Natural killer cell treated with Interleukin-12 subunit alpha and Interleukin-12 subunit beta and Interleukin-15 and Interleukin-18, amount 100 ng/mL, for 72 hours (primary cell): ENCODE results near the gene KANSL1. TPM values are rescaled to one million over a fixed set of nuclear protein-coding genes. Genes with fewer than 3 reads are reported as not detected.
"Not testable (repeated sequence)": the region's sequence is repeated elsewhere in the genome, so short reads cannot be mapped to it uniquely, and the experiment has no call there.

Experiments
- ATAC-seq, 2 donors: fragments of 150-1000 bp; cut with Tn5 transposase in 1 of 2; sonication (Bioruptor Pico), chemical (Tn5 transposase) in 1 of 2; 2 replicates each; pipeline ENCODE4 v1.10.0; 2021
- DNase-seq: peaks from one replicate; pipeline ENCODE4 v3.0.0; 2022; ENCODE audit warnings: low spot score
- H3K27ac Mint-ChIP-seq, 2 donors: 1 replicate in 1 of 2; 2 replicates in 1 of 2; pipeline ENCODE4 v1.8.0; 2022; ENCODE audit warnings: mixed read lengths in 2 of 2, mild to moderate bottlenecking in 1 of 2, moderate library complexity in 1 of 2
- H3K27me3 Mint-ChIP-seq, 2 donors: 1 replicate in 1 of 2; 2 replicates in 1 of 2; pipeline ENCODE4 v1.8.0; 2022; ENCODE audit warnings: mixed read lengths in 2 of 2
- H3K36me3 Mint-ChIP-seq: one replicate; pipeline ENCODE4 v1.8.0; 2022; ENCODE audit warnings: mixed read lengths
- H3K4me1 Mint-ChIP-seq, 2 donors: 1 replicate in 1 of 2; 2 replicates in 1 of 2; pipeline ENCODE4 v1.8.0; 2022; ENCODE audit warnings: low read depth in 2 of 2, mixed read lengths in 2 of 2, mild to moderate bottlenecking in 1 of 2
- H3K4me3 Mint-ChIP-seq: one replicate; pipeline ENCODE4 v1.8.0; 2022; ENCODE audit warnings: mixed read lengths
- H3K9me3 Mint-ChIP-seq: 2 replicates; pipeline ENCODE4 v1.8.0; 2022; ENCODE audit warnings: mixed read lengths
- total RNA-seq, 2 donors: library from RNA; stranded (reverse); gene quantifications; one replicate each; pipeline ENCODE4 v1.2.3, GENCODE V29; 2022

KANSL1 gene
- total RNA-seq, 2 donors from 2014 or later: 127 to 161 TPM

DNA sequence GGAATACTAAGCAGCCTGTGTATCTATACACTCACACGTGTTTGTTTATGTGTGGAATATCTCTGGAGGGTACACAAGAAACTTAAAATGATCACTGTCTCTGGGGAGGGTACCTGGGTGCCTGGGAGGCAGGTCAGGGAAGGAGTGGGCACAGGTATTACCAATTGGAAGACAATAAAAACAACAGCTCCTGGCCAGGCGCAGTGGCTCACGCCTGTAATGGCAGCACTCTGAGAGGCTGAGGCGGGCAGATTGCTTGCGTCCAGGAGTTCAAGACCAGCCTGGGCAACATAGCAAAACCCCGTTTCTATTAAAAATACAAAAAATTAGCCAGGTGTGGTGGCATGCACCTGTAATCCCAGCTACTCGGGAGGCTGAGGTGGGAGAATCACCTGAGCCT lies 169.9 kb downstream of the KANSL1 start:
- H3K36me3 Mint-ChIP-seq, DNase-seq, H3K27me3 Mint-ChIP-seq, H3K9me3 Mint-ChIP-seq, ATAC-seq, H3K4me3 Mint-ChIP-seq: not testable (repeated sequence)
- H3K4me1 Mint-ChIP-seq: peaks cover 35 to 53% of the 10 kb centered on the region in 2 donors
- peak overlapping the region in 1 of 2 donors; percentile 16 for H3K27ac Mint-ChIP-seq

DNA sequence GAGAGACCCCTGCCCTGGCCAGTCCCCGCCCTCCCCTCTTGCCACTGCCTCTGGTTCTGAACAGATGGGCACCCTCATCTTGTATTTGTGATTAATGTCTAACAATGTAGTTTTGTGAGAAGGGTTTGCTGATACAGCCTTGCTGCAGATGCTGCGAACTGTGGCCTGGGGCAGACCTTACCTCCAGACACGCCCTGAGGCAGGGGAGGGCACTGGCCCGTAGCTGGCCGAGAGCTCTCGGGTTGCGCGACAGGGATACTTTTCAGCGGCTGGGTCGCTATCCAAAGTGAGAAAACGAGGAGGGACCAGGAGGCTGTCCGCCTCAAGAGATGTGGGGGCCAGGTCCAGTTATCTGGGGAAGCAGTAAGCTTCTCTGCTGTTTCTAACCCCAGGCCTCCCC lies 172.2 kb downstream of the KANSL1 start:
- Mint-ChIP-seq H3K9me3 (no peaks in the 10 kb centered on the region), H3K36me3 (no peaks in the 10 kb centered on the region), H3K27me3 (no peaks in the 10 kb centered on the region), H3K27ac (peak overlapping the region; percentile 80 to 94), H3K4me1 (peaks cover 38 to 45% of the 10 kb centered on the region in 2 donors), H3K4me3 (no peak overlapping the region)
- ATAC-seq (no peak), DNase-seq (no peak)

DNA sequence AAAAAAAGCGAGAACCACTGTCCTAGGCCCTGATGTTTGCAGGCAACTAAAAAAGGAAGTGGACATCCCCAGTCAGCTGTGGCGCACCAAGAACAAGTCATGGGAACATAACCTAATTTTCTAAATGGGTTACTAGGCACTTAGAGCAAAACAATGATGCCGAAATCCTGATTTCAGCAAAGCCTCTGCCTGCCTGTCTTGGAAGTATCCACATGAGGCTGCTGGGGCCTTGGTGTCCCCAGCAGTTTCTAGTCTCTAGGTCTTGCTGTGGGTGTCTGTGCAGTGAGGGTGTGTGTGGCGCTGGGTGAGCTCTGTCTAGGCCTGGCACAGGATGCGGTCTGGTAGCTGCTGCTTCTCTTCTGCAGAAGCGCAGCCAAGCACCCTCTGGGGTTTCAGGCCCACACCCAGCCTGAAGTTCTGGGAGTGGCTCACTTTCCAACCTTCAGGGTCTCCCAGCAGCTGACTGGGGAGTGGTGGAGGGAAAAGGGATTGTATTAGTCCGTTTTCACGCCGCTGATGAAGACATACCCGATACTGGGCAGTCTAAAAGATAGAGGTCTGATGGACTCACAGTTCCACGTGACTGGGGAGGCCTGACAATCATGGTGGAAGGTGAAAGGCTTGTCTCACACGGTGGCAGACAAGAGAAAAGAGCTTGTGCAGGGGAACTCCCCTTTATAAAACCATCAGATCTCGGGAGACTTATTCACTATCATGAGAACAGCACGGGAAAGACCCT lies 173.0 kb downstream of the KANSL1 start:
- Mint-ChIP-seq H3K9me3 (no peaks in the 10 kb centered on the region), H3K4me3 (peak overlapping the region; percentile 63), H3K4me1 (peaks cover 30 to 39% of the 10 kb centered on the region in 2 donors), H3K36me3 (no peaks in the 10 kb centered on the region), H3K27ac (peak overlapping the region; percentile 80 to 94), H3K27me3 (no peaks in the 10 kb centered on the region)
- peak; percentile 93 to 98 for ATAC-seq
- DNase-seq: peak; percentile 79

DNA sequence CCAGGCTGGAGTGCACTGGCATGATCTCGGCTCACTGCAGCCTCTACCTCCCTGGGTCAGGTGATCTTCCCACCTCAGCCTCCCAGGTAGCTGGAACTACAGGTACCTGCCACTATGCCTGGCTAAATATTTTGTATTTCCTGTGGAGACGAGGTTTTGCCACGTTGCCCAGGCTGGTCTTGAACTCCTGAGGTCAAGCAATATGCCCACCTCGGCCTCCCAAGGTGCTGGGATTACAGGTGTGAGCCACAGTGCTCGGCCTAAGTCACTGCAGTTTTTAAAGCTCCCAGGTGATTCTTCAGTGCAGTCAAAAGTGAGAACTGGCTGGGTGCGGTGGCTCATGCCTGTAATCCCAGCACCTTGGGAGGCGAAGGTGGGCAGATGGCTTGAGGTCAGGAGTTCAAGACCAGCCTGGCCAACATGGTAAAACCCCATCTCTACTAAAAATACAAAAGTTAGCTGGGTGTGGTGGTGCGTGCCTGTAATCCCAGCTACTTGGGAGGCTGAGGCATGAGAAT lies 173.8 kb downstream of the KANSL1 start:
- H3K36me3 Mint-ChIP-seq, H3K27me3 Mint-ChIP-seq, ATAC-seq, H3K9me3 Mint-ChIP-seq, DNase-seq: not testable (repeated sequence)
- peak overlapping the region; percentile 63 for H3K4me3 Mint-ChIP-seq
- H3K4me1 Mint-ChIP-seq: peaks cover 29 to 36% of the 10 kb centered on the region in 2 donors
- H3K27ac Mint-ChIP-seq: peak overlapping the region; percentile 80 to 94

DNA sequence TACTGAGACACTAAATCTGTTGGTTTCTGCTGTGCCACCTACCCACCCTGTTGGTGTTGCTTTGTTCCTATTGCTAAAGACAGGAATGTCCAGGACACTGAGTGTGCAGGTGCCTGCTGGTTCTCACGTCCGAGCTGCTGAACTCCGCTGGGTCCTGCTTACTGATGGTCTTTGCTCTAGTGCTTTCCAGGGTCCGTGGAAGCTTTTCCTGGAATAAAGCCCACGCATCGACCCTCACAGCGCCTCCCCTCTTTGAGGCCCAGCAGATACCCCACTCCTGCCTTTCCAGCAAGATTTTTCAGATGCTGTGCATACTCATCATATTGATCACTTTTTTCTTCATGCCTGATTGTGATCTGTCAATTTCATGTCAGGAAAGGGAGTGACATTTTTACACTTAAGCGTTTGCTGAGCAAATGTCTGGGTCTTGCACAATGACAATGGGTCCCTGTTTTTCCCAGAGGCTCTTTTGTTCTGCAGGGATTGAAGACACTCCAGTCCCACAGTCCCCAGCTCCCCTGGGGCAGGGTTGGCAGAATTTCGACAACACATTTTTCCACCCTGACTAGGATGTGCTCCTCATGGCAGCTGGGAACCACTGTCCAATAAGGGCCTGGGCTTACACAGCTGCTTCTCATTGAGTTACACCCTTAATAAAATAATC lies 179.6 kb downstream of the KANSL1 start:
- H3K27ac Mint-ChIP-seq: no peak overlapping the region

DNA sequence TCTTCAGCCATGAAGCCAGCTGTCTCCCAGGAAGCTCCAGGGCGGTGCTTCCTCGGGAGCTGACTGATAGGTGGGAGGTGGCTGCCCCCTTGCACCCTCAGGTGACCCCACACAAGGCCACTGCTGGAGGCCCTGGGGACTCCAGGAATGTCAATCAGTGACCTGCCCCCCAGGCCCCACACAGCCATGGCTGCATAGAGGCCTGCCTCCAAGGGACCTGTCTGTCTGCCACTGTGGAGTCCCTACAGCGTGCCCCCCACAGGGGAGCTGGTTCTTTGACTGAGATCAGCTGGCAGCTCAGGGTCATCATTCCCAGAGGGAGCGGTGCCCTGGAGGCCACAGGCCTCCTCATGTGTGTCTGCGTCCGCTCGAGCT lies 180.1 kb downstream of the KANSL1 start:
- H3K27me3 Mint-ChIP-seq: no peaks in the 10 kb centered on the region
- ATAC-seq (peak in 1 of 2 donors; percentile 48), DNase-seq (no peak)
- no peak overlapping the region for H3K27ac Mint-ChIP-seq
- H3K4me1 Mint-ChIP-seq: peaks cover under 1 to 1% of the 10 kb centered on the region in 2 donors
- H3K4me3 Mint-ChIP-seq: no peak overlapping the region
- no peaks in the 10 kb centered on the region for H3K9me3 Mint-ChIP-seq
- H3K36me3 Mint-ChIP-seq: no peaks in the 10 kb centered on the region

More for the DNA sequence above, 179.6 kb downstream of the KANSL1 start:
- ATAC-seq (no peak), DNase-seq (no peak)
- Mint-ChIP-seq H3K36me3 (no peaks in the 10 kb centered on the region), H3K4me1 (peaks cover 6% of the 10 kb centered on the region in 2 donors), H3K9me3 (no peaks in the 10 kb centered on the region), H3K4me3 (no peak overlapping the region), H3K27me3 (no peaks in the 10 kb centered on the region)

DNA sequence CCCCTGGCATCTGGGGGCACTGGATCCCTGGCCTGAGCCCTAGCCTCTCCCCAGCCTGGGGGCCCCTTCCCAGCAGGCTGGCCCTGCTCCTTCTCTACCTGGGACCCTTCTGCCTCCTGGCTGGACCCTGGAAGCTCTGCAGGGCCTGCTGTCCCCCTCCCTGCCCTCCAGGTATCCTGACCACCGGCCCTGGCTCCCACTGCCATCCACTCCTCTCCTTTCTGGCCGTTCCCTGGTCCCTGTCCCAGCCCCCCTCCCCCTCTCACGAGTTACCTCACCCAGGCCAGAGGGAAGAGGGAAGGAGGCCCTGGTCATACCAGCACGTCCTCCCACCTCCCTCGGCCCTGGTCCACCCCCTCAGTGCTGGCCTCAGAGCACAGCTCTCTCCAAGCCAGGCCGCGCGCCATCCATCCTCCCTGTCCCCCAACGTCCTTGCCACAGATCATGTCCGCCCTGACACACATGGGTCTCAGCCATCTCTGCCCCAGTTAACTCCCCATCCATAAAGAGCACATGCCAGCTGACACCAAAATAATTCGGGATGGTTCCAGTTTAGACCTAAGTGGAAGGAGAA lies 180.6 kb downstream of the KANSL1 start:
- DNase-seq (no peak), ATAC-seq (peak in 1 of 2 donors; percentile 8)
- H3K27me3 Mint-ChIP-seq: no peaks in the 10 kb centered on the region
- H3K36me3 Mint-ChIP-seq: no peaks in the 10 kb centered on the region
- H3K4me3 Mint-ChIP-seq: no peak overlapping the region
- H3K4me1 Mint-ChIP-seq: no peaks in the 10 kb centered on the region
- no peak overlapping the region for H3K27ac Mint-ChIP-seq
- H3K9me3 Mint-ChIP-seq: no peaks in the 10 kb centered on the region

DNA sequence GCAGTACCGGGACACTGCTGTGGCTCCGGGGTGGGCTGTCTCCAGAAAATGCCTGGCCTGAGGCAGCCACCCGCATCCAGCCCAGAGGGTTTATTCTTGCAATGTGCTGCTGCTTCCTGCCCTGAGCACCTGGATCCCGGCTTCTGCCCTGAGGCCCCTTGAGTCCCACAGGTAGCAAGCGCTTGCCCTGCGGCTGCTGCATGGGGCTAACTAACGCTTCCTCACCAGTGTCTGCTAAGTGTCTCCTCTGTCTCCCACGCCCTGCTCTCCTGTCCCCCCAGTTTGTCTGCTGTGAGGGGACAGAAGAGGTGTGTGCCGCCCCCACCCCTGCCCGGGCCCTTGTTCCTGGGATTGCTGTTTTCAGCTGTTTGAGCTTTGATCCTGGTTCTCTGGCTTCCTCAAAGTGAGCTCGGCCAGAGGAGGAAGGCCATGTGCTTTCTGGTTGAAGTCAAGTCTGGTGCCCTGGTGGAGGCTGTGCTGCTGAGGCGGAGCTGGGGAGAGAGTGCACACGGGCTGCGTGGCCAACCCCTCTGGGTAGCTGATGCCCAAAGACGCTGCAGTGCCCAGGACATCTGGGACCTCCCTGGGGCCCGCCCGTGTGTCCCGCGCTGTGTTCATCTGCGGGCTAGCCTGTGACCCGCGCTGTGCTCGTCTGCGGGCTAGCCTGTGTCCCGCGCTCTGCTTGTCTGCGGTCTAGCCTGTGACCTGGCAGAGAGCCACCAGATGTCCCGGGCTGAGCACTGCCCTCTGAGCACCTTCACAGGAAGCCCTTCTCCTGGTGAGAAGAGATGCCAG lies 181.3 kb downstream of the KANSL1 start:
- no peak overlapping the region for H3K27ac Mint-ChIP-seq
- DNase-seq: no peak
- H3K9me3 Mint-ChIP-seq: no peaks in the 10 kb centered on the region
- peak in 1 of 2 donors; percentile 15 for ATAC-seq
- no peaks in the 10 kb centered on the region for H3K27me3 Mint-ChIP-seq
- H3K4me1 Mint-ChIP-seq: no peaks in the 10 kb centered on the region
- no peaks in the 10 kb centered on the region for H3K36me3 Mint-ChIP-seq
- H3K4me3 Mint-ChIP-seq: no peak overlapping the region

DNA sequence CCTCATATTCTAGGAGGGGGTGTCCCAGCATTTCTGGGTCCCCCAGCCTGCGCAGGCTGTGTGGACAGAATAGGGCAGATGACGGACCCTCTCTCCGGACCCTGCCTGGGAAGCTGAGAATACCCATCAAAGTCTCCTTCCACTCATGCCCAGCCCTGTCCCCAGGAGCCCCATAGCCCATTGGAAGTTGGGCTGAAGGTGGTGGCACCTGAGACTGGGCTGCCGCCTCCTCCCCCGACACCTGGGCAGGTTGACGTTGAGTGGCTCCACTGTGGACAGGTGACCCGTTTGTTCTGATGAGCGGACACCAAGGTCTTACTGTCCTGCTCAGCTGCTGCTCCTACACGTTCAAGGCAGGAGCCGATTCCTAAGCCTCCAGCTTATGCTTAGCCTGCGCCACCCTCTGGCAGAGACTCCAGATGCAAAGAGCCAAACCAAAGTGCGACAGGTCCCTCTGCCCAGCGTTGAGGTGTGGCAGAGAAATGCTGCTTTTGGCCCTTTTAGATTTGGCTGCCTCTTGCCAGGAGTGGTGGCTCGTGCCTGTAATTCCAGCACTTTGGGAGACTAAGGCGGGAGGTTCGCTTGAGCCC lies 182.5 kb downstream of the KANSL1 start:
- H3K9me3 Mint-ChIP-seq: no peaks in the 10 kb centered on the region
- H3K27ac Mint-ChIP-seq: no peak overlapping the region
- no peaks in the 10 kb centered on the region for H3K27me3 Mint-ChIP-seq
- DNase-seq: no peak
- H3K4me3 Mint-ChIP-seq: no peak overlapping the region
- no peak for ATAC-seq
- no peaks in the 10 kb centered on the region for H3K36me3 Mint-ChIP-seq
- H3K4me1 Mint-ChIP-seq: no peaks in the 10 kb centered on the region

DNA sequence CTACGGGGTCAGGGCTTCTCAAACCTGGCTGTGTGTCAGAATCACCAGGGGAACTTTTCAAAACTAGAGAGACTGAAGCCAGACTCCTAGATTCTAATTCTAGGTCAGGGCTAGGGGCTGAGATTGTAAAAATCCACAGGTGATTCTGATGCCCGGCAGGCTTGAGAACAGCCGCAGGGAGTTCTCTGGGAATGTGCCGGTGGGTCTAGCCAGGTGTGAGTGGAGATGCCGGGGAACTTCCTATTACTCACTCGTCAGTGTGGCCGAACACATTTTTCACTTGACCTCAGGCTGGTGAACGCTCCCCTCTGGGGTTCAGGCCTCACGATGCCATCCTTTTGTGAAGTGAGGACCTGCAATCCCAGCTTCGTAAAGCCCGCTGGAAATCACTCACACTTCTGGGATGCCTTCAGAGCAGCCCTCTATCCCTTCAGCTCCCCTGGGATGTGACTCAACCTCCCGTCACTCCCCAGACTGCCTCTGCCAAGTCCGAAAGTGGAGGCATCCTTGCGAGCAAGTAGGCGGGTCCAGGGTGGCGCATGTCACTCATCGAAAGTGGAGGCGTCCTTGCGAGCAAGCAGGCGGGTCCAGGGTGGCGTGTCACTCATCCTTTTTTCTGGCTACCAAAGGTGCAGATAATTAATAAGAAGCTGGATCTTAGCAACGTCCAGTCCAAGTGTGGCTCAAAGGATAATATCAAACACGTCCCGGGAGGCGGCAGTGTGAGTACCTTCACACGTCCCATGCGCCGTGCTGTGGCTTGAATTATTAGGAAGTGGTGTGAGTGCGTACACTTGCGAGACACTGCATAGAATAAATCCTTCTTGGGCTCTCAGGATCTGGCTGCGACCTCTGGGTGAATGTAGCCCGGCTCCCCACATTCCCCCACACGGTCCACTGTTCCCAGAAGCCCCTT lies 183.3 kb downstream of the KANSL1 start:
- Mint-ChIP-seq H3K4me1 (peaks cover 0 to 3% of the 10 kb centered on the region in 2 donors), H3K27me3 (no peaks in the 10 kb centered on the region), H3K27ac (no peak overlapping the region), H3K4me3 (no peak overlapping the region), H3K36me3 (no peaks in the 10 kb centered on the region), H3K9me3 (no peaks in the 10 kb centered on the region)
- DNase-seq (no peak), ATAC-seq (no peak)

DNA sequence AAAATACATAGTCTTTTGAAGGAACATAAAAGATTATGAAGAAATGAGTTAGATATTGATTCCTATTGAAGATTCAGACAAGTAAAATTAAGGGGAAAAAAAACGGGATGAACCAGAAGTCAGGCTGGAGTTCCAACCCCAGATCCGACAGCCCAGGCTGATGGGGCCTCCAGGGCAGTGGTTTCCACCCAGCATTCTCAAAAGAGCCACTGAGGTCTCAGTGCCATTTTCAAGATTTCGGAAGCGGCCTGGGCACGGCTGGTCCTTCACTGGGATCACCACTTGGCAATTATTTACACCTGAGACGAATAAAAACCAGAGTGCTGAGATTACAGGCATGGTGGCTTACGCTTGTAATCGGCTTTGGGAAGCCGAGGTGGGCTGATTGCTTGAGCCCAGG lies 184.6 kb downstream of the KANSL1 start:
- no peak overlapping the region for H3K27ac Mint-ChIP-seq
- ATAC-seq (no peak), DNase-seq (no peak)
- H3K27me3 Mint-ChIP-seq: no peaks in the 10 kb centered on the region
- H3K4me3 Mint-ChIP-seq: no peak overlapping the region
- H3K4me1 Mint-ChIP-seq: peaks cover 0 to 7% of the 10 kb centered on the region in 2 donors
- no peaks in the 10 kb centered on the region for H3K36me3 Mint-ChIP-seq
- H3K9me3 Mint-ChIP-seq: no peaks in the 10 kb centered on the region

DNA sequence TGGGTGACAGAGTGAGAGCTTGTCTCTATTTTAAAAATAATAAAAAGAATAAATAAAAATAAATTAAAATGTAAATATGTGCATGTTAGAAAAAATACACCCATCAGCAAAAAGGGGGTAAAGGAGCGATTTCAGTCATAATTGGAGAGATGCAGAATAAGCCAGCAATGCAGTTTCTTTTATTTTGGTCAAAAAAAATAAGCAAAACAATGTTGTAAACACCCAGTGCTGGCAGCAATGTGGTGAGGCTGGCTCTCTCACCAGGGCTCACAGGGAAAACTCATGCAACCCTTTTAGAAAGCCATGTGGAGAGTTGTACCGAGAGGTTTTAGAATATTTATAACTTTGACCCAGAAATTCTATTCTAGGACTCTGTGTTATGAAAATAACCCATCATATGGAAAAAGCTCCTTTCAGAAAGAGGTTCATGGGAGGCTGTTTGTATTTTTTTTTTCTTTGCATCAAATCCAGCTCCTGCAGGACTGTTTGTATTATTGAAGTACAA lies 185.7 kb downstream of the KANSL1 start:
- ATAC-seq: no peak
- Mint-ChIP-seq H3K4me3 (no peak overlapping the region), H3K9me3 (no peaks in the 10 kb centered on the region), H3K36me3 (no peaks in the 10 kb centered on the region), H3K27me3 (no peaks in the 10 kb centered on the region), H3K27ac (no peak overlapping the region), H3K4me1 (peaks cover 0 to 7% of the 10 kb centered on the region in 2 donors)
- no peak for DNase-seq
